A549 treated with AZD9567 at 1 μM for 4 hours (cell line): Measurements from ENCODE around the gene SREK1. TPM values are rescaled to one million over a fixed set of nuclear protein-coding genes. Genes with fewer than 3 reads are reported as not detected.

Experiments used
- total RNA-seq: library from RNA; stranded (reverse); fragments of 200-300 nt; extraction: Qiagen RNA extraction; gene quantifications from 5 replicates; pipeline ENCODE4 v1.2.3, GENCODE V29; 2022; ENCODE audit not compliant: insufficient read depth

SREK1 gene
- total RNA-seq: 24.6 to 35.8 TPM (median 32.8 TPM) in 5 replicates

GRCh38 chr5:66144074-66144833 is at the start of gene SREK1:
SREK1 (plus strand) TSS chr5:66144300; CDS start chr5:66144377, 77 bp downstream.

Other genes starting within 250 kb of the SREK1 start
- gene ERBIN, start 217.7 kb upstream of the SREK1 start, total RNA-seq: 19.4 to 29.5 TPM (median 22.1 TPM) in 5 replicates